Esophagus squamous epithelium (tissue), 4 donors: Measurements from ENCODE around the gene PGBD5.

Experiments
- POLR2A ChIP-seq, 4 donors: fragments of 450-650 bp; IDR thresholded peaks; one replicate each; pipeline ENCODE4 v1.6.1; 2017; ENCODE audit warnings: antibody characterized with exemption in 4 of 4, mild to moderate bottlenecking in 4 of 4, moderate library complexity in 3 of 4
- TF ChIP-seq, protein P1 (sequence below), 6 experiments: fragments of 450-650 bp in 4 of 6; fragments of 200-600 bp in 2 of 6; sonication (generic) in 2 of 6; IDR thresholded peaks; one replicate each; pipeline ENCODE4 v1.5.1; 2016 to 2019; ENCODE audit warnings: antibody characterized with exemption in 6 of 6, mild to moderate bottlenecking in 4 of 6, moderate library complexity in 4 of 6

GRCh38 chr1:230464671-230465070 is 38.5 kb upstream of the PGBD5 start:
- TF ChIP-seq, protein P1, sequence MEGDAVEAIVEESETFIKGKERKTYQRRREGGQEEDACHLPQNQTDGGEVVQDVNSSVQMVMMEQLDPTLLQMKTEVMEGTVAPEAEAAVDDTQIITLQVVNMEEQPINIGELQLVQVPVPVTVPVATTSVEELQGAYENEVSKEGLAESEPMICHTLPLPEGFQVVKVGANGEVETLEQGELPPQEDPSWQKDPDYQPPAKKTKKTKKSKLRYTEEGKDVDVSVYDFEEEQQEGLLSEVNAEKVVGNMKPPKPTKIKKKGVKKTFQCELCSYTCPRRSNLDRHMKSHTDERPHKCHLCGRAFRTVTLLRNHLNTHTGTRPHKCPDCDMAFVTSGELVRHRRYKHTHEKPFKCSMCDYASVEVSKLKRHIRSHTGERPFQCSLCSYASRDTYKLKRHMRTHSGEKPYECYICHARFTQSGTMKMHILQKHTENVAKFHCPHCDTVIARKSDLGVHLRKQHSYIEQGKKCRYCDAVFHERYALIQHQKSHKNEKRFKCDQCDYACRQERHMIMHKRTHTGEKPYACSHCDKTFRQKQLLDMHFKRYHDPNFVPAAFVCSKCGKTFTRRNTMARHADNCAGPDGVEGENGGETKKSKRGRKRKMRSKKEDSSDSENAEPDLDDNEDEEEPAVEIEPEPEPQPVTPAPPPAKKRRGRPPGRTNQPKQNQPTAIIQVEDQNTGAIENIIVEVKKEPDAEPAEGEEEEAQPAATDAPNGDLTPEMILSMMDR (IDR thresholded peaks at IDR 0.05), result no peak
- TF ChIP-seq POLR2A (IDR thresholded peaks at IDR 0.05), result no peak
